ENCODE measurements around the gene ZC3H12D. TPM values are rescaled to one million over a fixed set of nuclear protein-coding genes. Genes with fewer than 3 reads are reported as not detected.

The ZC3H12D gene
- total RNA-seq, 2 experiments from 2014 or later: 124 to 129 TPM

DNA sequence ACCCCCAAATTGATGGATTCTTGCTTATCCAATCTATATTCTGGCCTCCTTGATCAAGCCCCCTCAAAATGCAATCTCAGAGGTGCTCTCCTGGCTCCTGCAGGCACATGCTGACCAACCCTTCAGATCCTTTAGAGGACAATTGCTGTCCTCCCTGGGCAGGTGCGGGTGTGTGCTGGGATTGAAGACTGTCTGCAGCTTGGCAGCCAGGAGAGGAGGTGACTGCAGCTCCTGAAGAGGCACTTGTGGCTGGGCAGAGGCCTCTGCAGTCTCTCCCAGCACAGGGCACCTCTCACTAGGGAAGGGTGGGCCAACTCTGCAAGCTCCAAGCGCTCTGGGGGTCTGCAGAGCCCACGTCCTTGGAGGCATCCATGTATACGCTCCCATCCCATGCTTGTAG is 56.2 kb downstream of the ZC3H12D start:
- H3K36me3 Mint-ChIP-seq: no peaks in the 10 kb centered on the region
- H3K9me3 Mint-ChIP-seq: no peaks in the 10 kb centered on the region
- no peaks in the 10 kb centered on the region for H3K27me3 Mint-ChIP-seq
- no peak overlapping the region for H3K4me3 Mint-ChIP-seq
- ChIA-PET POLR2A (no interaction called here), CTCF (interaction anchor here (1.0 to 1.5 kb wide), 3 partner anchors 129 to 400 kb away, joined by 3 to 4 read pairs (median 3); no protein-coding TSS in a partner anchor)
- H3K4me1 Mint-ChIP-seq (ENCODE audit: low read depth): peaks cover 2% of the 10 kb centered on the region
- no peak for DNase-seq
- intact Hi-C loops (cut with micrococcal nuclease): no loop called here
- H3K27ac Mint-ChIP-seq: no peak overlapping the region

DNA sequence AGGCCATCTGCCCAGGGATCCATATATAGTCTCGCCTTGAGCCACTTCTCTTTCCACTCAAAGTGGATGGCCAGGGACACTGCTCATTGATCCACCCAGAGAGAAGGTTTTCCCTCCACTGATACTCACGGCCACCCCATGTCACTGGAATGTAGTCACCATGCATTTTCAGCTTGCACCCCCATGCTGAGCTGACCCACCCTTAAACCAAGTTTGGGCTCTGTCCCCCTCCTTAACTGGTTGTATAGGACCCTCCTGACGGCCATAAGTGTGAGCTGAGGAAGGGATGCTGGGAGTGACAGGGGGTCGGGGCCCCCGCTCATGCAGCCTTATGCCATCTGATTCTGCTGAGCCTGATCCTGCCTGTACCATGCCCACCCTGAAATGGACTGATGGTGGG is 59.1 kb downstream of the ZC3H12D start:
- intact Hi-C loops (cut with micrococcal nuclease): no loop called here
- H3K27ac Mint-ChIP-seq: no peak overlapping the region
- peaks cover 9% of the 10 kb centered on the region for H3K4me1 Mint-ChIP-seq (ENCODE audit: low read depth)
- H3K4me3 Mint-ChIP-seq: no peak overlapping the region
- DNase-seq: no peak
- H3K27me3 Mint-ChIP-seq: no peaks in the 10 kb centered on the region
- CTCF ChIA-PET: interaction anchor here (1.3 kb wide), 2 partner anchors 344 to 397 kb away, joined by 4 to 7 read pairs; no protein-coding TSS in a partner anchor
- H3K36me3 Mint-ChIP-seq: no peaks in the 10 kb centered on the region
- POLR2A ChIA-PET: no interaction called here
- H3K9me3 Mint-ChIP-seq: no peaks in the 10 kb centered on the region

DNA sequence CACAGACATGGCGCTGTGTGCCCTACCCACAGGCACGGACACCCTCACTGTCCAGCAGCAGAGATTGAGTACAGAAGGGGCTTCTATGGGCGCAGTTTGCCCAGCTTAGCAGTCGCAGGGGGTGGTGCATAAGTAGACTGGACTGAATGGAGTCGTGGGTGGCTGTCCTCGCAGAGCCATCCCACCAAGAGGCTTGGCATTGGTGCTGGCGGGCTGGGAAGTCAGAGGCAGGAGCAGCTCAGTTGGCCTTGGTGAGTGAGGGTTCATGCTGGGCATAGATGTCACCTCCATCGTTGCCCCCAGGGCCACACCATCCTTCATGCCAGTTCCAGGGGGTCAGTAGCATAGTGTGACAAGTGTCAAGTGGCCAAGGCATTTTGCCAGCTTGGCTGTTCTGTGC is 59.6 kb downstream of the ZC3H12D start:
- DNase-seq: no peak
- ChIA-PET CTCF (no interaction called here), POLR2A (no interaction called here)
- H3K4me3 Mint-ChIP-seq: no peak overlapping the region
- H3K27me3 Mint-ChIP-seq: no peaks in the 10 kb centered on the region
- no peaks in the 10 kb centered on the region for H3K36me3 Mint-ChIP-seq
- intact Hi-C loops (cut with micrococcal nuclease): no loop called here
- no peak overlapping the region for H3K27ac Mint-ChIP-seq
- H3K4me1 Mint-ChIP-seq (ENCODE audit: low read depth): peaks cover 14% of the 10 kb centered on the region
- no peaks in the 10 kb centered on the region for H3K9me3 Mint-ChIP-seq

GRCh38 chr6:149423964-149424440 is 60.8 kb downstream of the ZC3H12D start:
- Mint-ChIP-seq H3K36me3 (no peaks in the 10 kb centered on the region), H3K4me3 (no peak overlapping the region), H3K4me1 (ENCODE audit: low read depth) (peaks cover 25% of the 10 kb centered on the region), H3K27me3 (no peaks in the 10 kb centered on the region), H3K27ac (no peak overlapping the region), H3K9me3 (no peaks in the 10 kb centered on the region)
- intact Hi-C loops (cut with micrococcal nuclease): loop anchor here (5.0 kb wide), 1 partner anchor 272 kb away; no protein-coding TSS in a partner anchor
- DNase-seq: no peak
- POLR2A ChIA-PET: interaction anchor here (0.6 kb wide), 1 partner anchor 71 kb away, joined by 3 read pairs; no protein-coding TSS in a partner anchor
- CTCF ChIA-PET: interaction anchor here (0.7 to 1.2 kb wide), 2 partner anchors 93 to 396 kb away, joined by 3 to 4 read pairs; no protein-coding TSS in a partner anchor

DNA sequence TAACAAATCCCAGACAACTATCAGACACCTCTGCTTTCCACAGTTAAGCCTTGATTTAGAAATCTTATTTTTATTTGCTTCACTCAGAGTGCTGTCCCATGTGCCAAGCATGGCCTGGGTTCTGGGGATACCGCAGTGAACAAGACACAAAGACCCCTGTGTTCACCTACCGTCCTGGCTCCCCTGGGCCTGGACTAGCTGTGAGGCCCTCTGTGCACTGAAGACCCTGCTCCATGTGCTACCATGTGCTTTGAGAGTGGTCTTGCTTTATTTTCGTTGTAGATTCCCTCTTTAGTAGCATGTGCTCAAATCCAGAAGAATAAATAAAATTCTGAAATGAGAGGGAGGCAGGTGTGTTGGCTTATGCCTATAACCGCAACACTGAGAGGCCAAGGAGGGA is 62.2 kb downstream of the ZC3H12D start:
- H3K9me3 Mint-ChIP-seq: no peaks in the 10 kb centered on the region
- ChIA-PET POLR2A (no interaction called here), CTCF (interaction anchor here (1.1 to 3.0 kb wide), 2 partner anchors 9 to 94 kb away, joined by 5 to 14 read pairs; no protein-coding TSS in a partner anchor)
- H3K27me3 Mint-ChIP-seq: no peaks in the 10 kb centered on the region
- no peak overlapping the region for H3K4me3 Mint-ChIP-seq
- intact Hi-C loops (cut with micrococcal nuclease): loop anchor here (5.0 kb wide), 1 partner anchor 270 kb away; no protein-coding TSS in a partner anchor
- no peak overlapping the region for H3K27ac Mint-ChIP-seq
- DNase-seq: no peak
- no peaks in the 10 kb centered on the region for H3K36me3 Mint-ChIP-seq
- peaks cover 32% of the 10 kb centered on the region for H3K4me1 Mint-ChIP-seq (ENCODE audit: low read depth)

DNA sequence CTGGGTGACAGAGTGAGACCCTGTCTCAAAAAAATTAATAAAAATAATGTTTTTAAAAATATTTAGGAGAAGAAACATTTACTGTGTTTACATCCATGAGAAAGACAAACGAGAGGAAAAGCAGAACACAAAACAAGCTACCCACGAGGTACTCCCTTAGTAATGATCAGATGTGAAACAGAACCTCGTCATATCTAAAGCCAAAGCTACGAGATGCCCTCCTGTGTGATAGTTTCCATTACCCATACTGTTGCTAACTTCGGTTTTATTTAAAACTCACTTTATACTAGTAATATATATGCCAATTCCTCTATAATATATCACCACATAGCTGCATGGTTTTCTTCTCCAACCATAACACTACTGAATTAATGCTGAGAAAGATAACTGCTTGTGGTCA is 63.7 kb downstream of the ZC3H12D start:
- DNase-seq: no peak
- H3K36me3 Mint-ChIP-seq: no peaks in the 10 kb centered on the region
- H3K9me3 Mint-ChIP-seq: peaks cover 3% of the 10 kb centered on the region
- no peak overlapping the region for H3K27ac Mint-ChIP-seq
- H3K4me3 Mint-ChIP-seq: no peak overlapping the region
- intact Hi-C loops (cut with micrococcal nuclease): loop anchor here (1.0 to 5.0 kb wide), 2 partner anchors 269 to 392 kb away; no protein-coding TSS in a partner anchor
- ChIA-PET CTCF (interaction anchor here (0.6 to 4.2 kb wide), 8 partner anchors 12 to 395 kb away, joined by 3 to 36 read pairs (median 3); no protein-coding TSS in a partner anchor), POLR2A (interaction anchor here (0.6 to 2.0 kb wide), 4 partner anchors 10 to 388 kb away, joined by 3 to 7 read pairs (median 3); no protein-coding TSS in a partner anchor)
- H3K4me1 Mint-ChIP-seq (ENCODE audit: low read depth): peaks cover 32% of the 10 kb centered on the region
- H3K27me3 Mint-ChIP-seq: no peaks in the 10 kb centered on the region

GRCh38 chr6:149419696-149420404 is 65.0 kb downstream of the ZC3H12D start:
- peak overlapping the region; percentile 0 for H3K27ac Mint-ChIP-seq
- H3K4me1 Mint-ChIP-seq (ENCODE audit: low read depth): peaks cover 37% of the 10 kb centered on the region
- POLR2A ChIA-PET: interaction anchor here (0.8 to 2.0 kb wide), 5 partner anchors 30 to 389 kb away, joined by 3 to 7 read pairs (median 3); no protein-coding TSS in a partner anchor
- DNase-seq: no peak
- no peak overlapping the region for H3K4me3 Mint-ChIP-seq
- CTCF ChIA-PET: interaction anchor here (0.7 to 4.2 kb wide), 9 partner anchors 8 to 391 kb away, joined by 3 to 36 read pairs (median 4); no protein-coding TSS in a partner anchor
- H3K27me3 Mint-ChIP-seq: no peaks in the 10 kb centered on the region
- peaks cover 5% of the 10 kb centered on the region for H3K36me3 Mint-ChIP-seq
- intact Hi-C loops (cut with micrococcal nuclease): loop anchor here (5.0 kb wide), 1 partner anchor 268 kb away; no protein-coding TSS in a partner anchor
- H3K9me3 Mint-ChIP-seq: peaks cover 8% of the 10 kb centered on the region

- Mint-ChIP-seq H3K4me3 (no peak overlapping the region), H3K4me1 (ENCODE audit: low read depth) (peaks cover 19% of the 10 kb centered on the region), H3K9me3 (peaks cover 8% of the 10 kb centered on the region), H3K36me3 (peaks cover 32% of the 10 kb centered on the region), H3K27me3 (no peaks in the 10 kb centered on the region), H3K27ac (no peak overlapping the region)
- POLR2A ChIA-PET: no interaction called here
- intact Hi-C loops (cut with micrococcal nuclease): no loop called here
- DNase-seq: no peak
- CTCF ChIA-PET: interaction anchor here (1.0 to 2.9 kb wide), 2 partner anchors 17 to 388 kb away, joined by 3 to 14 read pairs; no protein-coding TSS in a partner anchor
Observed at GRCh38 chr6:149414821-149415220, 70.0 kb downstream of the ZC3H12D start.

DNA sequence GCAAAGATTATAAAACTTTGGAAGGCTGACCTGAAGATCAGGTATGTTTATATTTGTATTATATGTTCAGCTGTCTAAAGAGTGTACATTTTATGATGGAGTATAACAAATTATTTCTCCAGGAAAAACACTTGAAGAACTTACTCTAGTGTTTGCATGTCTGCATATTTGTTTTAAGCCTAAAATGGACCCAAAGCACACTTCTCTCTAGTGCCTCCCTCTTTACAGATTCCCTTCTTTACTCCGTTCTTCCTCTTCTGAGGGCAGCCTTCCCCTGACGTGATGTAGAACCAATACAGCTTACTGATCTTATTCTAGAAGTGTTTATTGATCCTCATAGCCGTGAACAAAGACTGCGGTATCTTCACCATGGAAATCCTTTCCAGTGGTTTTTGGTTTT is 70.8 kb downstream of the ZC3H12D start:
- Mint-ChIP-seq H3K4me3 (no peak overlapping the region), H3K4me1 (ENCODE audit: low read depth) (peaks cover 12% of the 10 kb centered on the region), H3K27ac (no peak overlapping the region), H3K9me3 (peaks cover 8% of the 10 kb centered on the region), H3K27me3 (no peaks in the 10 kb centered on the region), H3K36me3 (peaks cover 36% of the 10 kb centered on the region)
- ChIA-PET CTCF (interaction anchor here (1.0 to 2.9 kb wide), 2 partner anchors 18 to 387 kb away, joined by 3 to 14 read pairs; no protein-coding TSS in a partner anchor), POLR2A (no interaction called here)
- no peak for DNase-seq
- intact Hi-C loops (cut with micrococcal nuclease): no loop called here

DNA sequence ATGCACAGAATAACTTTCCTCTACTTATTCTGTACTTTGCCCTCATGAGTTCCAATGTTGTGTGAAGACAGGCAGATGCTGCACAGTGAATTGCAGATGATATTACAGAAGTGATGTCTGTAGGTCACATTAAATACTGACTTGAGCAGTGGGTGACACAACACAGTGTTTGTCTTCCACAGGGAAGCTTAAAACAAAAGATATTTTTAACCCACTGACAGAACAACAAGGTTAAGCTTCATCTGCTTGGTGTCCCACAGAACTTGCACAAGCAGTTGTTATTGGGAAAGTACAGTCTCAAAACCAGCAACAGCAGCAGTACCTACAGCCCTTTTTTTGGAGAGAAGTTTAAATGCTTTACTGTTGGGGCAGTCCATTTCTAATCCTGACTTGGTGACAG is 74.3 kb downstream of the ZC3H12D start:
- peak overlapping the region; percentile 46 for H3K27ac Mint-ChIP-seq
- H3K36me3 Mint-ChIP-seq: peaks cover 47% of the 10 kb centered on the region
- H3K4me3 Mint-ChIP-seq: no peak overlapping the region
- peaks cover 9% of the 10 kb centered on the region for H3K4me1 Mint-ChIP-seq (ENCODE audit: low read depth)
- intact Hi-C loops (cut with micrococcal nuclease): no loop called here
- no peaks in the 10 kb centered on the region for H3K27me3 Mint-ChIP-seq
- H3K9me3 Mint-ChIP-seq: peaks cover under 1% of the 10 kb centered on the region
- CTCF ChIA-PET: interaction anchor here (1.1 to 1.3 kb wide), 2 partner anchors 21 to 106 kb away, joined by 3 to 5 read pairs; no protein-coding TSS in a partner anchor
- POLR2A ChIA-PET: no interaction called here
- DNase-seq: no peak

GRCh38 chr6:149409617-149410016 is 75.2 kb downstream of the ZC3H12D start:
- Mint-ChIP-seq H3K4me3 (no peak overlapping the region), H3K36me3 (peaks cover 50% of the 10 kb centered on the region), H3K27ac (no peak overlapping the region), H3K27me3 (no peaks in the 10 kb centered on the region), H3K9me3 (no peaks in the 10 kb centered on the region), H3K4me1 (ENCODE audit: low read depth) (peaks cover 18% of the 10 kb centered on the region)
- CTCF ChIA-PET: interaction anchor here (0.8 to 1.1 kb wide), 2 partner anchors 11 to 107 kb away, joined by 3 read pairs; no protein-coding TSS in a partner anchor
- no peak for DNase-seq
- POLR2A ChIA-PET: no interaction called here
- intact Hi-C loops (cut with micrococcal nuclease): no loop called here
